AG09319 (cell line): ENCODE results near the gene PPM1N.

Source experiments
- DNase-seq: peaks from one replicate; pipeline ENCODE4 v3.0.0-alpha.2; 2010; ENCODE audit warnings: low read depth; ENCODE audit errors: extremely low read depth
- TF ChIP-seq, protein P1 (sequence below): IDR thresholded peaks from 2 replicates; pipeline ENCODE4 v1.5.1; 2011; ENCODE audit warnings: low read depth, mild to moderate bottlenecking, inconsistent platforms, low read length, moderate library complexity

PPM1N gene

DNA sequence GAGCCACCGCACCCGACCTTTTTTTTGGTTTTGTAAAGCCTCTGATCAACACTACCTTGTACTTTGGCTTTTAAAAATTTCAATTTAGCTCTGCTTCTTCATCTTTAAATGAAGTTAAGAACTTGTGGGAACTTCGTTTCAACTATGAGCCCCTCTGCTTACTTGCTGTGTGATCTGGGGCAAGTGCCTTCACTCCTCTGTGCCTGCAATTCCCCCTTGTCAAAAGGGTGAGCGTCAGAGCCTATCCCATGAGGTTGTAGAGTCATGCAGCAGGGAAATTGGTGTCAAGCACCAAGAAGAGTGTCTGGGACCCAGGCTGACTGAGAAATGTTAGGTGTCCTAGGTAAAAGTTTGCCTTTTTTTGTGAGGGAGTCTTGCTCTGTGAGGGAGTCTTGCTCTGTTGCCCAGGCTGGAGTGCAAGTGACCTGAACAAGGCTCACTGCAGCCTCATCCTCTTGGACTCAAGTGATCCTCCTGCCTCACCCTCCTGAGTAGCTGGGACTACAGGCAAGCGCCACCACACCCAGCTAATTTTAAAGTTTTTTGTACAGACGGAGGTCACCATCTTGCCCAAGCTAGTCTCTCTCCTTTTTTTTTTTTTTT lies 14.7 kb downstream of the PPM1N start:
- TF ChIP-seq, protein P1, sequence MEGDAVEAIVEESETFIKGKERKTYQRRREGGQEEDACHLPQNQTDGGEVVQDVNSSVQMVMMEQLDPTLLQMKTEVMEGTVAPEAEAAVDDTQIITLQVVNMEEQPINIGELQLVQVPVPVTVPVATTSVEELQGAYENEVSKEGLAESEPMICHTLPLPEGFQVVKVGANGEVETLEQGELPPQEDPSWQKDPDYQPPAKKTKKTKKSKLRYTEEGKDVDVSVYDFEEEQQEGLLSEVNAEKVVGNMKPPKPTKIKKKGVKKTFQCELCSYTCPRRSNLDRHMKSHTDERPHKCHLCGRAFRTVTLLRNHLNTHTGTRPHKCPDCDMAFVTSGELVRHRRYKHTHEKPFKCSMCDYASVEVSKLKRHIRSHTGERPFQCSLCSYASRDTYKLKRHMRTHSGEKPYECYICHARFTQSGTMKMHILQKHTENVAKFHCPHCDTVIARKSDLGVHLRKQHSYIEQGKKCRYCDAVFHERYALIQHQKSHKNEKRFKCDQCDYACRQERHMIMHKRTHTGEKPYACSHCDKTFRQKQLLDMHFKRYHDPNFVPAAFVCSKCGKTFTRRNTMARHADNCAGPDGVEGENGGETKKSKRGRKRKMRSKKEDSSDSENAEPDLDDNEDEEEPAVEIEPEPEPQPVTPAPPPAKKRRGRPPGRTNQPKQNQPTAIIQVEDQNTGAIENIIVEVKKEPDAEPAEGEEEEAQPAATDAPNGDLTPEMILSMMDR: no peak
- no peak for DNase-seq

DNA sequence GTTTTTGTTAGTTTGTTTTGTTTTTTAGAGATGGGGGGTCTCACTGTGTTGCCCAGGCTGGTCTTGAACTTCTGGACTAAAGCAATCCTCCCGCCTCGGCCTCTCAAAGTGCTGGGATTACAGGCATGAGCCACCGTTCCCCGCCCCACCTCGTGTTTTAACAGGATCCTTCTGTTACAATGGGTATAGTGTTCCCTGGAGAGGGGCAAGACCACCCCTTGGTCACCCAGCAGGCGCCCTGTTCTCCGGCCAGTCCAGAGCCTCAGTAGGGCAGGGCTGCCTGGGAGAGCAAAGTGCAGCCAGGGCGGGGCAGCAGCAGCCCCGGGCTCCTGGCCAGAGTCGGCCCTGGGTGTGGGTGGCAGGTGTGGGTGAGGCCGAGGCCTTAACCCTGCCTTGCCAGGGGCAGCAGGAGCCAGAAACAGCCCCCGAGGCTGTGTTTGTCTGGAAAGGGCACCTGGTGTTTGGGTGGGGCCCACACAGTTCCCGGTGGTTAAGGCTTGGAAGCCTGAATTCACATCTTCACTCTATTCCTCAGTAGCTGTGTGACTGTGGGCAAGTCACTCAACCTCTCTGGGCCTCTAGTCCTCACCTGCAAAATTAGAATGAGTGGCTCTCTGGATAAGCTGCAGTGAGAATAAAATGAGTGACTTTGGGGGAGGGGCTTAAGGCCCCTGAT lies 16.3 kb downstream of the PPM1N start:
- TF ChIP-seq, protein P1: no peak
- no peak for DNase-seq

DNA sequence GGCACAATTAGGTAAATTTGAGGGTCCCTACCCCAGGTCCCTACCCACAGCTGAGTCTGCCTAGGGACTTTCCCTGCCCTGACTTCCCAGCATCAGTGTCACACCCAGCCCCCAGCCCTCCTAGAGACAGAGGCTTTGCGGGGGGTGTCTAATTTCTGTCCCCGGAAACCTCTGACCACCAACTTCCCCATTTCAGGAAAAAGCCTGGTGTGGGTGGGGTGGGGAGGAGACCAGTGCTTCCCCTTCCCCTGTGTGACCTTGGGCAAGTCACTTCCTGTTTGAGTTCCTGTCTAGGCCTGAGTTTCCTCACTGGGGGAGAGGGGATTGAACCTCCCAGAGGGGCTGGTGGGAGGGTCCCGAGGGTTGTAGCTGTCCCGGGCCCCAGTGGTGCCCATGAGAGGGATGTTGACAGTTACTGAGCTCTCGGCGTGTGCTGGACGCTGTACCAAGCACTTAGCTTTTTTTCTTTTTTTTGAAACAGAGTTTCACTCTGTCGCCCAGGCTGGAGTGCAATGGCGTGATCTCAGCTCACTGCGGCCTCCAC lies 16.9 kb downstream of the PPM1N start:
- no peak for DNase-seq
- TF ChIP-seq, protein P1: no peak

DNA sequence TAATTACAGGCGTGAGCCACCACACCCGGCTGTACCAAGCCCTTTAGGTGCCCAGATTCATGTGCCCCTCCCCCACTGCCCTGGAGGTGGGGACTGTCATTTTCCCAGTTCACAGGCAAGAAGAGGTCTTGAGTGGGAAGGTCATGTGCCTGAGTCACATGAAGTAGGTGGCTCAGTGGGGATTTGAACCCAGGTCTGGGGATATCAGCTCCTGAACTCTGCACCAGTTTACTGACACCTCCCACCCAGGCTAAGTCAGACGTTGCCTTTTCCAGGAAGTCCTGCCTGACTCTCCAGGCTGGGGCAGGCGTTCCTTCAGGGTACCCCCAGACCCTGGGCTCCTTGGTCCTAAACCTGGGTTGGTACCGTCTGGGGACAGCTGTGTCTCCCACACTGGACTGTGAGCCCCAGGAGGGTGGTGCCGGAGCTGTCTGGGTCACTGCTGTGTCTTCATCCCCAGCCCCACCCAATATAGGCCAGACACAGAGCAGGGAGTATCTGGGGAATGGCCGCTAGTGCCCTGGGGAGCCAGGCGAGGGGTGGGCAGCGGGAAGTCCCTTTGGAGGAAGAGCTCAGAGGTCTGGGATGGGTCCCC lies 17.7 kb downstream of the PPM1N start:
- no peak for DNase-seq
- TF ChIP-seq, protein P1: no peak

DNA sequence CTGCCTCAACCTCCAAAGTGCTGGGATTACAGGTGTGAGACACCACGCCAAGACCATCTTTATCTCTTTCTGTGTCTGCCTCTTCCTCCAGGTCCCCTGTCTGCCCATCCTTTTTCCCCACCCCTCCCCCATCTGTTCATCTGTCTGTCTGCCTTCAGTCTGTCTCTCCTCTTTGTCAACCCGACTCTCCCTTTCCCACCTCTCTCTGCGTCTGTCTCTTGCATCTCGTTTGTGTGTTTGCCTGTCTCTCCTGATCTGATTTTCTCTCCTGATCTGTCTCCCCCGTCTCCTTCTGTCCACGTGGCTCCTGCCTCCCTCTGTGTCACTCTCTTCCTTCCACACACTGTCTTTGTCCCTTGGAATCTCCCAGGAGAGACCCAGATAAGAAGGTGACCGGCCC lies 19.0 kb downstream of the PPM1N start:
- TF ChIP-seq, protein P1: no peak

DNA sequence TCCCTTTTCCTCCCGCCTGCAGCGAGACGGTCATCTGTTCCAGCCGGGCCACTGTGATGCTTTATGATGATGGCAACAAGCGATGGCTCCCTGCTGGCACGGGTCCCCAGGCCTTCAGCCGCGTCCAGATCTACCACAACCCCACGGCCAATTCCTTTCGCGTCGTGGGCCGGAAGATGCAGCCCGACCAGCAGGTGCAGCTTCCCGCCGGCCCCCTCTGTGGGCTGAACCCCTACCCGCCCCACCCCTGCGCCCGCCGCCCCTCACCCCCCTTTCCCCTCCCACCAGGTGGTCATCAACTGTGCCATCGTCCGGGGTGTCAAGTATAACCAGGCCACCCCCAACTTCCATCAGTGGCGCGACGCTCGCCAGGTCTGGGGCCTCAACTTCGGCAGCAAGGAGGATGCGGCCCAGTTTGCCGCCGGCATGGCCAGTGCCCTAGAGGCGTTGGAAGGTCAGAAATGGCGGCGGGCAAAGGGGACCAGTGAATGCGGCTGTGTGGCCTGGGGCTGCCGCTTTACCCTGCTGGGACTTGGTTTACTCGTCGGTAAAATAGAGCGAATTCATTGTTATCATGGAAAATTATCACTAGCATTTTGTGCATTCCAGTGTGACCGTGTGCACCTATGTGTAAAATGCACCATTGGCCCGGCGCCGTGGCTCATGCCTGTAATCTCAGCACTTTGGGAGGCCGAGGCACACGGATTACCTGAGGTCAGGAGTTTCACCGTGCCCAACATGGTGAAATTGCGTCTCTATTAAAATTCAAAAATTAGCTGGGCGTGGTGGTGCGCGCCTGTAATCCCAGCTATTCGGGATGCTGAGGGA lies 19.6 kb downstream of the PPM1N start:
- DNase-seq: no peak
- TF ChIP-seq, protein P1: no peak

More for the DNA sequence above, 19.0 kb downstream of the PPM1N start:
- no peak for DNase-seq
